ENCODE measurements around the gene SLC25A43. TPM values are rescaled to one million over a fixed set of nuclear protein-coding genes. Genes with fewer than 3 reads are reported as not detected.
A peak's percentile ranks its signal among the peaks of the same experiment; 100 is the strongest.
"Not testable (repeated sequence)": the region's sequence is repeated elsewhere in the genome, so short reads cannot be mapped to it uniquely, and the experiment has no call there.

Gene SLC25A43
- total RNA-seq, 1 donor from 2014 or later, result 15.0 TPM

- DNase-seq (ENCODE audit: low read depth), result no peak
- no peak overlapping the region for H3K4me3 ChIP-seq (ENCODE audit: low read depth, low read length)
Measured at GRCh38 chrX:119376312-119376711, 22.8 kb upstream of the SLC25A43 start.

GRCh38 chrX:119381349-119381944 is 17.7 kb upstream of the SLC25A43 start:
- TF ChIP-seq CTCF (conservative IDR thresholded peaks at IDR 0.05; ENCODE audit: low read depth, low read length), result no peak
- H3K4me3 ChIP-seq (ENCODE audit: low read depth, low read length), result no peak overlapping the region
- no peak for DNase-seq (ENCODE audit: low read depth)

More at GRCh38 chrX:119376312-119376711, 22.8 kb upstream of the SLC25A43 start:
- no peak for TF ChIP-seq CTCF (conservative IDR thresholded peaks at IDR 0.05; ENCODE audit: low read depth, low read length)

DNA sequence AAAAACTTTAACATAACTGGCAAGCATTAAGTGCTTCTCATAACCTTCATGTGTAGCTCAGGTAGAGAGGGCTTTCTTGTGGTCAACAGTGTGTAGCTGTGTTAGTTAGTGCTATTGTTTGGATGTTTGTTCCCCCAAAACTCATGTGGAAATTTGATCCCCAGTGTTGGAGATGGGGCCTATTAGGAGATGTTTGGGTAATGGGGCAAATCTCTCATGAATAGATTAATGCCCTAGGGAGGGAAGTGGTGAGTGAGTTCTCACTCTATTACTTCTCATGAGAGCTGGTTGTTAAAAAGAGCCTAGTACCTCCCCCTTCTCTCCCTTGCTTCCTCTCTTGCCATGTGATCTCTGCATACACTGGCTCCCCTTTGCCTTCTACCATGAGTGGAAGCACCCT is 16.5 kb upstream of the SLC25A43 start:
- no peak for DNase-seq (ENCODE audit: low read depth)
- H3K4me3 ChIP-seq (ENCODE audit: low read depth, low read length), result no peak overlapping the region
- no peak for TF ChIP-seq CTCF (conservative IDR thresholded peaks at IDR 0.05; ENCODE audit: low read depth, low read length)

DNA sequence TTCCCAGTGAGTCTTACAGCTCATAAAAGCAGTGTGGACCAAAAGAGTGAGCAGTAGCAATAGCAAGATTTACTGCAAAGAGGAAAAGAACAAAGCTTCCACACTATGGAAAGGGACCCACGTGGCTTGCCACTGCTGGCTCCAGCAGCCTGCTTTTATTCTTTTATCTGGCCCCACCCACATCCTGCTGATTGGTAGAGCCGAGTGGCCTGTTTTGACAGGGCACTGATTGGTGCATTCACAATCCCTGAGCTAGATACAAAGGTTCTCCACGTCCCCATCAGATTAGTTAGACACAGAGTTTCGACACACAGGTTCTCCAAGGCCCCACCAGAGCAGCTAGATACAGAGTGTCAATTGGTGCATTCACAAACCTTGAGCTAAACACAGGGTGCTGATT is 12.5 kb upstream of the SLC25A43 start:
- DNase-seq (ENCODE audit: low read depth); H3K4me3 ChIP-seq (ENCODE audit: low read depth, low read length): not testable (repeated sequence)

- not testable (repeated sequence) for DNase-seq (ENCODE audit: low read depth); H3K4me3 ChIP-seq (ENCODE audit: low read depth, low read length)
Measured at GRCh38 chrX:119387426-119387825, 11.7 kb upstream of the SLC25A43 start.

DNA sequence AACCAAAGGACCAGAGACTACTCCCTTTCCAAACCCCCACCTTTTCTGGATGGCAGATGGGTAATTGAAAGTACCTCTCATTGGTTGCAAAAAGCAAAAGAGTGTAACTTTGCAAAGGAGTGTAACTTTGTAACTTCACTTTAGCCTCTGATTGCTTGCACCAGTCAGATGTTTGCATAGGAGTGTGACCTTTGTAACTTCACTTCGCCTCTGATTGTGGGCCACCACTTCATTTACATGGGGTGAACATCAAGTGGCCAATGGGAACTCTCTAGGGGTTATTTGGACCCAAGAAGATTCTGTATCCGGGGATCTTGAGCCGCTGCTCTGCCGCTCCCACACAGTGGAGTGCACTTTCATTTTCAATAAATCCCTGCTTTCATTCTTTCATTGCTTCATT is 9.9 kb upstream of the SLC25A43 start:
- no peak for TF ChIP-seq CTCF (conservative IDR thresholded peaks at IDR 0.05; ENCODE audit: low read depth, low read length)
- DNase-seq (ENCODE audit: low read depth), result no peak
- H3K4me3 ChIP-seq (ENCODE audit: low read depth, low read length), result peak overlapping the region; percentile 7

GRCh38 chrX:119389871-119390501 is 9.2 kb upstream of the SLC25A43 start:
- TF ChIP-seq CTCF (conservative IDR thresholded peaks at IDR 0.05; ENCODE audit: low read depth, low read length), result peak; percentile 20
- peak overlapping the region; percentile 7 for H3K4me3 ChIP-seq (ENCODE audit: low read depth, low read length)
- no peak for DNase-seq (ENCODE audit: low read depth)

- peak; percentile 50 for TF ChIP-seq CTCF (conservative IDR thresholded peaks at IDR 0.05; ENCODE audit: low read depth, low read length)
- no peak overlapping the region for H3K4me3 ChIP-seq (ENCODE audit: low read depth, low read length)
- DNase-seq (ENCODE audit: low read depth), result no peak
Measured at GRCh38 chrX:119391279-119391678, 7.9 kb upstream of the SLC25A43 start.
